Omental fat pad (tissue), 4 donors: Measurements from ENCODE around the gene KLF11. TPM values are rescaled to one million over a fixed set of nuclear protein-coding genes. Genes with fewer than 3 reads are reported as not detected.

ENCODE experiments used
- ATAC-seq: fragments of 150-250 bp; one replicate; pipeline ENCODE4 v1.9.1; 2016; ENCODE audit warnings: mild to moderate bottlenecking, moderate library complexity; ENCODE audit not compliant: low FRiP score
- DNase-seq: peaks from one replicate; pipeline ENCODE4 v3.0.0-alpha.2; 2019; ENCODE audit warnings: low spot score
- CTCF ChIP-seq, 3 donors: fragments of 450-650 bp; IDR thresholded peaks; one replicate each; pipeline ENCODE4 v1.5.1; 2016 to 2017; ENCODE audit warnings: antibody characterized with exemption in 3 of 3, mild to moderate bottlenecking in 3 of 3, moderate library complexity in 2 of 3
- small RNA-seq: library from RNA; depleted of rRNA; stranded (forward); fragments of <200 nt; gene quantifications from one replicate; pipeline ENCODE3, GENCODE V24; 2016
- total RNA-seq, 4 donors: library from RNA; depleted of rRNA; stranded (reverse); fragments of >200 nt; gene quantifications; one replicate each; pipeline ENCODE4 v1.1.0, GENCODE V29; 2016

KLF11 gene
- total RNA-seq, 4 donors from 2014 or later, result 35.8 to 63.6 (median 37.3) TPM

GRCh38 chr2:10096641-10097040, 53.3 kb downstream of the KLF11 start:
- ATAC-seq, result no peak
- TF ChIP-seq CTCF (IDR thresholded peaks at IDR 0.05), result no peak
- DNase-seq, result no peak

DNA sequence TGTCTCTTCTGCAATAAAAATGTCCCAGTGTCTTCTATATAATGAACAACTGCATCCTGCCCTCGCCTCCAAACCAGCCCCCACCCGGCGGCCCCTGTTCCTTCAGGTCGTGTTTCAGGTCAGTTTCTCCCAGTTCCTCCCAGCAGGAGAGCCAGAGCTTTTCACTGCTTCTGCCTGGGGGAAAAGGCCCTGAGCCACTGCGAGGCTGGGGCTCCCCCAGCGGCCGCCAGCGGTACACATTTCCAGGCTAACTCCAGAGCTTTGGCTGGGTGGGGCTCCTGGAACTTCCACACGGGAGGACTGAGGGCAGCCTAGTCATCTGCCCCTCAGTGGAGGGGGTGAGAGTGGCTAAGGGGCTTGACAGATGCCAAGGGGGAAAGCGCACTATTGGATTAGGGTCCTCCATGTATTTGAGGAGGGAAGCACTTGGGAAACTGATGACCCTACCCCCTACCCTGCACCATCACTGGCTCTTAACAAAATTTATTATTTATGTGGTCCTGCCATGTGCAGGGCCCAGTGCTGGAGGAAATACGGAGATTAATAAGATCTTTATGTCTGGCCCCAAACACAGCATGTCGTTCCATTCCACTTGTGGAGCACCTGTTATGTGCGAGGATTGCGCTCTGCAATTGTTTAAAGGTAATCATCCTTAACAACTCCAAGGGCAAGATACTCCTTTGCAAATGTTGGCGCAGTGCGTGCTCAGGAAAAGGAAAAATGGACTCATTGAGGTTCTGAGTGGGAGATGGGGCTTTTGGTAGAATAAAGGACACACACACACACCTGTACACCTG, 54.2 kb downstream of the KLF11 start:
- DNase-seq, result peak; percentile 42

DNA sequence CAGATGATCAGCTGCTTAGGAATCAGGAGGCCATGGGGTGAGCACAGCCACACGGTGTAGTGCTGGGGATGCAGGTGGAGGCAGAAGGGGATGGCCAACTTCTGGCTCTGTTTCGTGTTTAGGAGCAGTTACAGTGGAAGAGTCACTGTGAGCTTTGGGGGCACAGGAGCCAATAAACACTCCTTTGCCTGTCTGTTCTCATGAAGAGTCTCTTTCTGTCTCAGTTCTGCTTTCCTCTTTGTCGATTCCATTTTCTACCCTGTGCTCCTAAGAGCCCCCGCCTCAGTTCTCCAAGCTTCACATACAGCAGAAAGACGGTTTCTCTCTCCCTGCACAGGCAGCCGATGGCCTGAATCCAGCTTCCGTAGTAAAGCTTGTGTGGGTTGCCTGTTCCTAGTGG, 58.1 kb downstream of the KLF11 start:
- no peak for DNase-seq
- TF ChIP-seq CTCF (IDR thresholded peaks at IDR 0.05), result no peak
- ATAC-seq, result no peak

More for the DNA sequence above, 54.2 kb downstream of the KLF11 start:
- TF ChIP-seq CTCF (IDR thresholded peaks at IDR 0.05), result peak in 2 of 3 donors; percentile 21 to 67
- peak; percentile 98 for ATAC-seq

DNA sequence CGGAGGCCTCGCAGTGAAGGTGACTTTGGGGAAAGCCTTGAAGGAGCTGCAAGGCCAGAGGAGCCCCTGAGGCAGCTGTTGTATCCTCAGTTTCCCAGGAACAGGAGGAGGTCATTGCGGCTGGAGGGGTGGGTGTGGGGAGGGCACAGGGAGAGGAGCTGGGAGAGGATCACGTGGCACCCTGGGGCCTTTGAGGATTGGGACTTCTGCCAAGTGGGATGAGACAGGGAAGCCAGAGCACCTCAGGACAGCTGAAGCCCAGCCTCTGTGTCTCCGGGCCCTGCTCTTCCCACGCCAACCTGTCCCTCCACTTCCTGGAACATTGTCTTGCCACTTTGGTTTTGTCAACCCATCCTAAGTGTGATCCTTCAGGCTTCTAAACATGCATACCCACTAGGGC, 59.8 kb downstream of the KLF11 start:
- DNase-seq (no peak), ATAC-seq (no peak)
- no peak for TF ChIP-seq CTCF (IDR thresholded peaks at IDR 0.05)

Small RNA genes lying within 50 kb of the gene (small RNA-seq; reads per million reads assigned to genes)
- gene RF00568, result not detected

Other genes with a start within 250 kb of the KLF11 start
- 10 to 100 TPM; 16.1 to 21.1 (median 19.1) TPM for gene TAF1B, start 200.1 kb upstream of the KLF11 start, total RNA-seq
- gene GRHL1, start 91.9 kb upstream of the KLF11 start, total RNA-seq, result 10 to 100 TPM in 1 of 4 donors, 1 to 10 TPM in 2, under 1 TPM in 1; 0.95 to 15.1 (median 5.1) TPM
- 1 to 10 TPM in 2 of 4 donors, under 1 TPM in 2; 0.63 to 2.7 (median 1.2) TPM for gene CYS1, start 36.9 kb downstream of the KLF11 start, total RNA-seq
- 1 to 10 TPM in 3 of 4 donors, under 1 TPM in 1; 0.46 to 9.8 (median 1.5) TPM for gene RRM2, start 79.2 kb downstream of the KLF11 start, total RNA-seq